ENCODE data around the gene CA7.
A peak's percentile ranks its signal among the peaks of the same experiment; 100 is the strongest.
"Not testable (repeated sequence)": the region's sequence is repeated elsewhere in the genome, so short reads cannot be mapped to it uniquely, and the experiment has no call there.

The CA7 gene

DNA sequence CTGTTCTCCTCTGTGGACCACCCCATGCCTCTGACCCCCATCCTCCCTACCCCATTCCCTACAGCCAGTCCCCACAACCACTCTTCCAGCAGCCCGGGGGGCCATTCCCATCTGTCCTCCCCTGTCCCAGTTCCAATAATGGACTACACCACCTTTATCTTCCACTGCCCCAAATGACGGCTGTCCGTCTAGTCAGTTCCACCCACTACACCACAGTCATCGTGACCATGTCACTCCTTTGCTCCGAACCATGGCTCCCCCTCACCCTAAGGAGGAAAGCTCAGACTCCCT, 51.4 kb downstream of the CA7 start:
- Histone ChIP-seq H3K27ac (ENCODE audit: low read depth, low read length) (no peak overlapping the region), H3K9ac (ENCODE audit: low read length) (no peak overlapping the region), H3K27me3 (ENCODE audit: control insufficient read depth, insufficient read depth, low read length) (no peaks in the 10 kb centered on the region)

DNA sequence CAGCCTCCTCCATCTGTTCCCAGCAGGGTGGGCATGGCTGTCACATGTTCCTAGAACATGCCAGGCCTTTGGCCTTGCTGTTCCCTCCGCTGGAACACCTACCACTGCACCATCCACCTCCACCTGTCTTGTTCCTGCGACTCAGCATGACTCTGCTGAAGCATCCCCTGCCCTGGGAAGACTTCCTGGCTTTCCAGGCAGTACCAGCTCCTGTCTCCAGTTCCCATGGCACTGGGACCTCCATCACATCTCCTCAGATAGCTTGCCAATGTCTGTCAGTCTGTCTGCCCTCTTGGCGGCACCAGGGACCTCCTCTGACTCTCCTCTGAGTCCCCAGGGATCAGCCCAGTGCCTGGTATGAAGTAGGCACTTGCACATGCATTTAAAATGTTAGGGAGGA, 51.8 kb downstream of the CA7 start:
- no peak overlapping the region for H3K9ac ChIP-seq (ENCODE audit: low read length)
- H3K27ac ChIP-seq (ENCODE audit: low read depth, low read length) = no peak overlapping the region
- no peak overlapping the region for H3K4me3 ChIP-seq (ENCODE audit: low read length)
- no peaks in the 10 kb centered on the region for H3K27me3 ChIP-seq (ENCODE audit: control insufficient read depth, insufficient read depth, low read length)
- no peaks in the 10 kb centered on the region for H3K36me3 ChIP-seq (ENCODE audit: control insufficient read depth, insufficient read depth, low read length)
- peaks cover 18% of the 10 kb centered on the region for H3K4me1 ChIP-seq (ENCODE audit: control insufficient read depth, insufficient read depth, low read length)

More for the DNA sequence above, 51.4 kb downstream of the CA7 start:
- Histone ChIP-seq H3K4me3 (ENCODE audit: low read length) (no peak overlapping the region), H3K4me1 (ENCODE audit: control insufficient read depth, insufficient read depth, low read length) (peaks cover 14% of the 10 kb centered on the region), H3K36me3 (ENCODE audit: control insufficient read depth, insufficient read depth, low read length) (no peaks in the 10 kb centered on the region)

DNA sequence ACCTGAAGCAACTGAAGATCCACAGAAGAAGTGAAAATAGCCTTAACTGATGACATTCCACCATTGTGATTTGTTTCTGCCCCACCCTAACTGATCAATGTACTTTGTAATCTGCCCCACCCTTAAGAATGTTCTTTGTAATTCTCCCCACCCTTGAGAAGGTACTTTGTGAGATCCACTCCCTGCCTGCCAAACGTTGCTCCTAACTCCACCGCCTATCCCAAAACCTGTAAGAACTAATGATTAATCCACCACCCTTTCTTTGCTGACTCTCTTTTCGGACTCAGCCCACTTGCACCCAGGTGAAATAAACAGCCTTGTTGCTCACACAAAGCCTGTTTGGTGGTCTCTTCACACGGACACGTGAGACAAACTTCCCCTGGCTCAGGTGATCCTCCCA, 52.5 kb downstream of the CA7 start:
- peaks cover 23% of the 10 kb centered on the region for H3K4me1 ChIP-seq (ENCODE audit: control insufficient read depth, insufficient read depth, low read length)
- not testable (repeated sequence) for H3K36me3 ChIP-seq (ENCODE audit: control insufficient read depth, insufficient read depth, low read length); H3K27ac ChIP-seq (ENCODE audit: low read depth, low read length); H3K4me3 ChIP-seq (ENCODE audit: low read length); H3K9ac ChIP-seq (ENCODE audit: low read length); H3K27me3 ChIP-seq (ENCODE audit: control insufficient read depth, insufficient read depth, low read length)

DNA sequence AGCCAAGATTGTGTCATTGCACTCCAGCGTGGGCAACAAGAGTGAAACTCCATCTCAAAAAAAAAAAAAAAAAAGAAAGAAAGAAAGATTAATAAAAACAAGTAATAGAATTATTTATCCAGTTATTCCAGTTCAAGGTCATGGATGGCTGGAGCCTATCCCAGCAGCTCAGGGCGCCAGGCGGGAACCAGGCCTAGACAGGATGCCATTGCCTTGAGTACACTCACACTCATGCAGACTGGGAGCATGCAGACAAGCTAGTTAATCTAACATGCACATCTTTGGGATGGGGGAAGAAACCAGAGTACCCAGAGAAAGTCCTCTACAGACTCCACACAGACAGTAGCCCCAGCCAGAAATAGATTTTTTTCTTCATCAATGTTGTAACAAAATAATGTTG, 54.0 kb downstream of the CA7 start:
- Histone ChIP-seq H3K9ac (ENCODE audit: low read length) (no peak overlapping the region), H3K36me3 (ENCODE audit: control insufficient read depth, insufficient read depth, low read length) (no peaks in the 10 kb centered on the region), H3K27me3 (ENCODE audit: control insufficient read depth, insufficient read depth, low read length) (no peaks in the 10 kb centered on the region), H3K4me3 (ENCODE audit: low read length) (no peak overlapping the region), H3K4me1 (ENCODE audit: control insufficient read depth, insufficient read depth, low read length) (peaks cover 30% of the 10 kb centered on the region), H3K27ac (ENCODE audit: low read depth, low read length) (peak overlapping the region; percentile 94)

DNA sequence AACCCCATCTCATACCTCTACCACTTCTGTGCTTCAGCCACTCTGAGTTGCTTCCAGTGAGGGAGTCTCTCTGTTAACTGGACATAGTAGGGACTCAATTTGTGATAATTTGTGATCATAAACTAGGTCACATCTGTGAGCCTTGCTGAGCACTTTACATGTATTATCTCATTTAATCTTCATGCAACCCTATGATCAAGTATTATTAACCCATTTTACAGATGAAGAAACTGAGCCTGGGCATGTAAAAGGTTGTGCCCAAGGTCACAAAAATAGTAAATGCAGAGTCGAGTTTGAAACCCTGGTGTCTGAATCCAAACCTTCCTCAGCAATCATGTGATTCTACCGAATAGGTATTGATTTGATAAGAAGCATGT, 54.7 kb downstream of the CA7 start:
- Histone ChIP-seq H3K9ac (ENCODE audit: low read length) (no peak overlapping the region), H3K4me1 (ENCODE audit: control insufficient read depth, insufficient read depth, low read length) (peaks cover 37% of the 10 kb centered on the region)

DNA sequence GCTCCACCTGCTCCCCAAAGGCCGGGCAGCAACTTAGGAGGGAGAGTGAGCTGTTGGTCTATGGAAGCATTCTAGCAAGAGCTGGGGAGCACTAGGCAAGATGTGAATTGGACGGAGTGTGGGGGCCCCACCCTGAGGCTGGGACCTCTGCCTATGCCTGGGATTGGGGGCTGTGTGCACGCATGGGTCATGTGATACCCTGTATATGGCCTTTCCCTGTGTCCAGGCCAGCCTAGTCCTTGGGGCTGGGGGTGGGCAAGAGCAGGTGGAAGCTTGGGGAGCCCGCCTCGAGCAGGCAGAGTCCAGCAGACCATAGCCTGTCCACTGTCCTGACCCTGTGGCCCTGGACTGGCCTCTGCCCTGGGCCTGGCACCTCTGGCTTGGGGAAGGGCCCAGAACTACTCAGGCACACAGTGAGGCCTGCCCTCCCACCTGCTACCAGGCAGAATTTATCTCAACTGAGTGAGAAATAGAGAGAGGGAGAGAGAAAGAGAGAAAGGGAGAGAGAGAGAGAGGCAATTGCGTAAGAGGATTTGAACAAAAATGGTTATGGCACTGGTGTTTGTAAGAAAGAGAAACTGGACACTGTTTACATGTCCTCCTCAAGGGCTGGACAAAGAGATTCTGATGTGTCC, 55.2 kb downstream of the CA7 start:
- no peak overlapping the region for H3K4me3 ChIP-seq (ENCODE audit: low read length)

More for the DNA sequence above, 54.7 kb downstream of the CA7 start:
- Histone ChIP-seq H3K4me3 (ENCODE audit: low read length) (no peak overlapping the region), H3K27me3 (ENCODE audit: control insufficient read depth, insufficient read depth, low read length) (no peaks in the 10 kb centered on the region), H3K36me3 (ENCODE audit: control insufficient read depth, insufficient read depth, low read length) (no peaks in the 10 kb centered on the region), H3K27ac (ENCODE audit: low read depth, low read length) (peak overlapping the region; percentile 94)

DNA sequence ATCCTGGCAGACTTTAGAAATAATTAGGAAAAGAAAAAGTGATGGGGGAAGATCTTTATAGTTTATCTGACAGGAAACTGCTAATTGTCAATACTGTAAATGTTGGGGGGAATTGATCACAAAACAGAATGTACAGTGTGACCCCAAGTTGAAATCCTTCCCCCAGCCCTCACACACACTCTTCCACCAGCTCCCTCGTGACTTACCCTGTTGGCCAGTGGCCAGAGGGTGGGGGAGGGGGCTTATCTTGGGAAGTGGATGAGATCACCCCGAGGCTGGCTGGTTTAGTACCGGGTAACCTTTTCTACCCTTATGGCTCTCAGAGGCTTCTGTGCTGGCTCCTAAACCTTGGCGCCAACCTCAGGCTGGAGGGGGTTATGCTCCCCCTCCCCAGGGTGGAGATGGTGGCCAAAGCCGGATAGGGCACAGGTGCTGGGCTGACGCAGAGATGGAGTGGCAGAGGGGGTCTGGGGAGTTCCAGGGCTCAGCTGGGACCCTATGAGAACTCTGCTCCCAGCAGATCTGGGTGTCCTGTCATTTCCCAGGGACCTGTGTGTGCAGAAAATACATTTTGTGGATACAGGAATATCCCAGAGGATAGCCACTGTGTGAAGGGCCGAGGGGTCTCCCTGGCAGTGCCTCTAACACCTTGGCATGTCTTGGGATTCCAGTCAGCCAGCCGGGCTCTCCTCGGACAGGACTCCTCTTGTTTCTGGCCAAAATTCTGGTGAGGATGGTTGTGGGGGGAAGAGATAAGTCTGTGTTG, 55.9 kb downstream of the CA7 start:
- Histone ChIP-seq H3K36me3 (ENCODE audit: control insufficient read depth, insufficient read depth, low read length) (no peaks in the 10 kb centered on the region), H3K27me3 (ENCODE audit: control insufficient read depth, insufficient read depth, low read length) (no peaks in the 10 kb centered on the region), H3K27ac (ENCODE audit: low read depth, low read length) (peak overlapping the region; percentile 94), H3K9ac (ENCODE audit: low read length) (no peak overlapping the region), H3K4me1 (ENCODE audit: control insufficient read depth, insufficient read depth, low read length) (peaks cover 47% of the 10 kb centered on the region), H3K4me3 (ENCODE audit: low read length) (peak overlapping the region; percentile 3)

More for the DNA sequence above, 55.2 kb downstream of the CA7 start:
- H3K27me3 ChIP-seq (ENCODE audit: control insufficient read depth, insufficient read depth, low read length) = no peaks in the 10 kb centered on the region
- H3K4me1 ChIP-seq (ENCODE audit: control insufficient read depth, insufficient read depth, low read length) = peaks cover 42% of the 10 kb centered on the region
- H3K27ac ChIP-seq (ENCODE audit: low read depth, low read length) = peak overlapping the region; percentile 94
- H3K36me3 ChIP-seq (ENCODE audit: control insufficient read depth, insufficient read depth, low read length) = no peaks in the 10 kb centered on the region
- H3K9ac ChIP-seq (ENCODE audit: low read length) = peak overlapping the region; percentile 14

DNA sequence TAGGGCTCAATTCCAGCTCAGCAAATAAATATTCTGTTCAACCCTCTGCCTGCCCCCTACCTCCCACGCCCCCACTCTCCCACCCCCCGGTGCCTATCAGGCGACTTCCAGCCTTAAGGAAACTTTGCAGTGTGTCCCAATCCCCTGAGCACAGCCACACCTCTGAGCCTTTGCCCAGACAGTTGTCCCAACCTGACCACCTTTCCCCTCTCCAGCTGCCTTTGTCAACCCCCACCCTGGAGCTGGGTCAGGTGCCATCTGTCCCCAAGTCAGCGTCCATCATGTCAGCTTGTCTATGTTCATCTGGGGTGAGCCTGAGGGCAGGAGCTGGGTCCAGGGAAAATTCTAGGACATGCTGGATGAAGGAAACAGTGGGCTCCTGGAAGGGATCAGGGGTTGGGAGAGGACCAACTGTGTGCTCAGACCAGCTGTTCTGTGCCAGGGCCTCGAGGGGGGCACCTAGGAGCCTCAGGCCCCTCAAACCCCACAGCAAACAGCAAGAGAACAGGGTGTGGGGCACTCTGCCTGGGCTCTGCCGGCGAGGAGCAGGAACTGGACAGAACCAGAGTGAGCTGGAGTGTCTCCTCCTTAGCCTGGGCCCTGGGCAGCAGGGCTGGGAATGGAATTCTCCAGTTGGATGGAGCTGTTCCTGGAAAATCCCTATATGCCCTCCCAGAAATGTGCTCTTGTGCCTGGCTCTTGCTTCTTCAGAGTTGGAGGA, 56.7 kb downstream of the CA7 start:
- no peaks in the 10 kb centered on the region for H3K27me3 ChIP-seq (ENCODE audit: control insufficient read depth, insufficient read depth, low read length)
- H3K9ac ChIP-seq (ENCODE audit: low read length) = no peak overlapping the region
- peak overlapping the region; percentile 94 for H3K27ac ChIP-seq (ENCODE audit: low read depth, low read length)
- peaks cover 55% of the 10 kb centered on the region for H3K4me1 ChIP-seq (ENCODE audit: control insufficient read depth, insufficient read depth, low read length)
- H3K4me3 ChIP-seq (ENCODE audit: low read length) = no peak overlapping the region
- no peaks in the 10 kb centered on the region for H3K36me3 ChIP-seq (ENCODE audit: control insufficient read depth, insufficient read depth, low read length)

DNA sequence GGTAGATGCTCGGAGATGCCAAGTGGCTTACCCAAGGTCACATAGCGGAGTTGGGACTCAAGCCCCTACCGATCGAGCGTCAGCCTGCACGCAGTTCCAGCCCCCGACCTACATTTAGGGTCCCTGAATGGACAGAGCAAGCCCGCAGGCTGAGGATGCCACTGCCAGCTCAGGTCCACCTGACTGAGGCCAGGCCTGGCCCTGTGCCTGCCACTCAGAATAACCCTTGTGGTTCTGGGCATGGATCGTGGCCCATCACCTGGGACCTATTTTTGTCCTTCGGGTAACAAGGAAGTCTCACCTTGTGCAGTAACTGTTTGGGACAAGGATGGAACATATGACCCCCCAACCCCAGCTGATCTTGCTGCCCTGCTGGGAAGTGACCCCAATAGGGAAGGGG, 57.4 kb downstream of the CA7 start:
- H3K27ac ChIP-seq (ENCODE audit: low read depth, low read length) = peak overlapping the region; percentile 94
- no peak overlapping the region for H3K9ac ChIP-seq (ENCODE audit: low read length)
- no peaks in the 10 kb centered on the region for H3K36me3 ChIP-seq (ENCODE audit: control insufficient read depth, insufficient read depth, low read length)
- no peaks in the 10 kb centered on the region for H3K27me3 ChIP-seq (ENCODE audit: control insufficient read depth, insufficient read depth, low read length)
- peaks cover 55% of the 10 kb centered on the region for H3K4me1 ChIP-seq (ENCODE audit: control insufficient read depth, insufficient read depth, low read length)
- no peak overlapping the region for H3K4me3 ChIP-seq (ENCODE audit: low read length)

DNA sequence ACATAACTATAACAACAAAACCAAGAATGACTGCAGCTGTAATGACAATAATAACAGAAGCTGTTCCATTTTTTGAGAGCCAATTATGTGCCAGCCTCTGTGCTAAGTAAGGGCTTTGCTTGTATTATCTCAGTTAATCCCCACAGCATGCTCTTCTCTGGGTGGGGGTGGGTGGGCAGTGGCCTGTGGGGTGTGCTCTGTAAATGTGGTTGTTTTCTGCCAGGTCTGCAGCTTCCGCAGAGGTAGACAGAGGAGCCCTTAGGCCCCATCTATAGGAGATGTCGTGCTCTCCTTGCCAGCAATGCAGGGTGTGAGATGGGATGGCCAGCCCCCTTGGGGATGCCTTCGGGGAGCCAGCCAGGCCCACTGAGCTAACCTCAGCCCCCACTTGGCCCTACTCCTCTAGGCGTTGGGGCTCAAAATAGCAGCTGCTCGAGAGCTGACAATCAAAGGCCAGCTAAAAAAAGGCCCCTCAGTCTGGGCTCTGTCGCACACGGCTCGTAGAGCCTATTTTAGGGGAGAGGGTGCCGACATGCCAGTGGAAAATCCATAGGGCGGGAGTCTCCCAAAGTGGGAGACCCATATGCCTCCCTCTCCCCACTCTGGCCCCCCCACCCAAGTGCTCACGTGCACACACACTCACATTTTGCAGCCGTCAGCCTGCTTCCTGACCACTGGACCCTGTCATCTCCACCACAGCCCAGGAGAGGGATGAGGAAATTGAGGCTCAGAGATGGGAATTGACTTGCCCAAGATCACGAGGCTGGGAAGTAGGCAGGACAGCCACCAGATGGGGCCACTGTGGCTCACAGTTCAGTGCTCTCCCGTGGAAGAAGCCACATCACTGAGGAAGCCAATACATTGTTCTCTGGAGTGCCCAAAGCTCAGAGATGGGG, 58.7 kb downstream of the CA7 start:
- Histone ChIP-seq H3K27ac (ENCODE audit: low read depth, low read length) (peak overlapping the region; percentile 94), H3K9ac (ENCODE audit: low read length) (no peak overlapping the region), H3K36me3 (ENCODE audit: control insufficient read depth, insufficient read depth, low read length) (no peaks in the 10 kb centered on the region), H3K4me3 (ENCODE audit: low read length) (no peak overlapping the region), H3K27me3 (ENCODE audit: control insufficient read depth, insufficient read depth, low read length) (no peaks in the 10 kb centered on the region), H3K4me1 (ENCODE audit: control insufficient read depth, insufficient read depth, low read length) (peaks cover 55% of the 10 kb centered on the region)

All from rectal smooth muscle tissue (tissue), 1 donor.